ENCODE measurements around the gene EPHA3.

EPHA3 gene

GRCh38 chr3:89266074-89266473 lies 158.7 kb downstream of the EPHA3 start:
- in situ Hi-C loops (cut with MboI; ENCODE audit: low pct_unique_long_range_greater_than_20kb, low sequenced_read_pairs), result no loop called here
- DNase-seq, result no peak

DNA sequence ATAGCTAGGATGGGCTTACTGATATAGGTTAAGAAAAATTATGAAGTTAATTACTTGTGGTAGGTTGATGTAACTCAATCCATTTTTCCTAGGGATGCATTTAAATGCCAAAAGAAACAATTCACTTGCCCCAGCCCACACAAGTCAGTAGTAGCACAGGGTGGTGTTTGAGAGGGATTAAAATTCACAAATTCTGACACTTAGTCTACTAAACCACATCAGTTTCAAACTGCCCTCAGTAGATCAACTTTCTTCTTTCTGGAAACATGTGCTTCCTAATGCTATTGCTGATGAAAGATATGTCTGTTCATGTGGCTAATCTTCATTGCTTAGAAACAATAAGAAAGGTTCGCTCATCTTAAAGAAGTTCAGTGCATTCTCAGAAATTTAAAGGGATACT lies 160.6 kb downstream of the EPHA3 start:
- in situ Hi-C loops (cut with MboI; ENCODE audit: low pct_unique_long_range_greater_than_20kb, low sequenced_read_pairs), result no loop called here
- DNase-seq, result no peak

DNA sequence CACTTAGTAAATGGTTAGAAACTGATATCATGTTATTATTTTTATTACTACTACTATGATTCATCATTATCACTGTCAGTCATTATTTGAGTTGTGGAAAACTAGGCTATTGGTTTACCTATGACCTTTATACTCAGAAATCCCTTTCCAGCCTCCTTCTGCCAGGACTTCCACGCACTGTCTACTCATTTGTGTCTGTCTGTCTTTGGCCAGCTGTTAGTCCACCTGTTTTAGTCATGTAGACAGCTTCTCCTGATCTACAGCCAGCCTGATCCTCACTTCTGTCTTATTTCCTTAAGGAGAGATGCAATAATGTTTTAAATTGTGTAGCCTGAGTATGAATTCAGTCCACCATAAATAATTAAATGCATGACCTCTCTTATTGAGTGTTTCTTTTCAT lies 162.8 kb downstream of the EPHA3 start:
- in situ Hi-C loops (cut with MboI; ENCODE audit: low pct_unique_long_range_greater_than_20kb, low sequenced_read_pairs), result no loop called here
- no peak for DNase-seq

DNA sequence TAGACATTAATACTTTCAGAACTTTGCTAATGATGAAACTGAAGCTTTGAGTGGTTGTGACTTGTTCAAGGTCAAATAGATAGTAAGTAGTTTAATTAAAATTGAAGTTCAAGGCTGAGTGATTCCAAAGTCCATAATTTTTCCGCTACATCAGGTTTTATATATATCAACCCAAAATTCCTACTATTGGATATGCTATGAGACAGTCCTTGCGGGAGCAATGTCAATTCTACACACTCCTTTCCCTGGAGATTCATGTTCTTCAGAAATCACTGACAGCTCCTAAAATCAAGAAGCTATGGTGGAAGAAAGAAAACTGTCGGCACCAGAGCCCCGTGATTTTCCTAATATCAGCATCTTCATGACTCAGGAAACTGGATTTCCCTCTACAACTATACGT lies 167.6 kb downstream of the EPHA3 start:
- in situ Hi-C loops (cut with MboI; ENCODE audit: low pct_unique_long_range_greater_than_20kb, low sequenced_read_pairs), result no loop called here

DNA sequence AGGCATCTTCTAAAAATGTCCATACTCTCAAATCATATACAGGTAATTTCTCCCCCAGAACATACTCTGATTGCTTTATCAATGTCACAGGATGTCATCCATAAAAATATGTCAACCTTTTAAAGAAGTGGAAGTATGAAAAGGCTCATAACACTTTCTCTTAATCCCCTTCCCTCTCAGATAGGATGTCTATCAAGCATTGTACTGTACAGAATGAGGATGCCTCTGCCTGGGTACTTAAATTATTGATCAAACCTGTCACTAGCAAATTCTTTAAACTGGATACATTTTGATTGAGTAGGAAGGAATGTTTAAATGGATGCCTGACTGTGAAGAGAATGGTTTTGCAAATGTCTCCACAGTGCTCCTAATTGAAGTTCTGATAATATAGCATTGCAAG lies 168.7 kb downstream of the EPHA3 start:
- no peak for DNase-seq
- in situ Hi-C loops (cut with MboI; ENCODE audit: low pct_unique_long_range_greater_than_20kb, low sequenced_read_pairs), result no loop called here

More for the DNA sequence above, 167.6 kb downstream of the EPHA3 start:
- DNase-seq, result no peak

DNA sequence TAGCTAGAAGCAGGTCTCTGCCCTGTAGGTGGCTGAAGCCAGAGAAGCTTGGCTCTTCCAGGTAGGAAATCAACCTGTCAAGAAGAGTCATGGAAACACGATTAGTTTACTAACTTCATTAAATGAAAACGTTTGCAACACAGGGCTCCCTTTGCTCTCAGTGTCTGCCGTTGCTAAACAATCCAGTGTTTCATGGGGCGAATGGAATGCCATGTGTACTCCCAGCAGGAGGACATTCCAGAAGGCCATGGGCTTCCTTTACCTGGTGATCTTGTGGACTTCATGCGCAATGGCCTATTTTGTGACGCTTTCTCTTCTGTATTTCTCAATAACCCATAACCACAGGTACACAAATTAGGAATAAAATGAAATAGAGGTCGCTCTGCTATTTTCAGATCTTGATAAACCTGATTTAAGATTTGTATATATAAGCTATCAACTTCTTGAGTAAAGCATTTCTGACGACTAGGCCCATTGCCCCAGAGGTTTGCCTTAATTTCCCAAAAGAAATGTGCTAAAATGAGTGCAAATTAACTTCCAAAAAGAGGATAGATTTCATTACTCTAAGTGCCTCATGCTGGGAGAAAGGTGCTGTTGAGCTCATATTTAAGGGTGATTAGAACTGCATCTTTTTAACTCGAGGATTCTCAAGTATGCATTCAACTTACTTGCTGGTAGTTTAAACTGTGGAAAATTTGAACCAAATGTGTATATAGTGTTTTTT lies 171.0 kb downstream of the EPHA3 start:
- in situ Hi-C loops (cut with MboI; ENCODE audit: low pct_unique_long_range_greater_than_20kb, low sequenced_read_pairs), result no loop called here
- DNase-seq, result no peak

DNA sequence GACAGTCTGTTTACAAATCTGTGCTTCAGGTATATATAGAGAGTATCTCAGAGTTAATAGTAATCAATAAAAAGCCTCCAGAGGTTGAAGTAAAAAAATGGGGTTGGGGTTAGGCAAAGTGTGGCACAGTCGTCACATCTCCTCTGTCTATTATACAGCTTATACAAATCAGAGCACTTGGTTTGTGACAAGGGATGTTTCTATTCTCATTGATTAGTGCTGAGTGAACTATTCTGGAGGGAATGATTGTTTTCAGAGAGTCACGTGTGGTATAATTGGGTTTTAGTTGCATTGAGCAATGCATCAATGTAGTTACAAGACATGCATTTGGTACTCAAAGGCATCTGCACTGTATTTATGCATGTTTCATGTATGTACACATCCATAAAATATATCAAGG lies 172.9 kb downstream of the EPHA3 start:
- in situ Hi-C loops (cut with MboI; ENCODE audit: low pct_unique_long_range_greater_than_20kb, low sequenced_read_pairs), result no loop called here
- no peak for DNase-seq

DNA sequence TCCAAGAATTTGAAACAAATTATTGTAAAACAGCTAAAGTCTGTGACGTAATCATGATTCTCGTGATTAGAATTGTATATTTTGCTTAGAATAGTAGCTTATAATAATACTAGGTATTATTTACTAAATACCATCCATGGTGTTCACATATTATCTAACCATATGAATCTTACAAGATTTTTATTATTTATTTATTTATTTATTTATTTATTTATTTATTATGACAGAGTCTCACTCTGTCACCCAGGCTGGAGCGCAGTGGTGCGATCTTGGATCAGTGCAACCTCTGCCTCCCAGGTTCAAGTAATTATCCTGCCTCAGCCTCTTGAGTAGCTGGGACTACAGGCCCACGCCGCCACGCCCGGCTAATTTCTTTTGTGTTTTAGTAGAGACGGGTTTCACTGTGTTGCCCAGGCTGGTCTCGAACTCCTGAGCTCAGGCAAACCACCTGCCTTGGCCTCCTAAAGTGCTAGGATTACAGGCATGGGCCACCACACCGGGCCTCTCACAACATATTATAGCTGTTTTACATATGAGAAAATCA lies 173.5 kb downstream of the EPHA3 start:
- DNase-seq, result no peak
- in situ Hi-C loops (cut with MboI; ENCODE audit: low pct_unique_long_range_greater_than_20kb, low sequenced_read_pairs), result no loop called here

DNA sequence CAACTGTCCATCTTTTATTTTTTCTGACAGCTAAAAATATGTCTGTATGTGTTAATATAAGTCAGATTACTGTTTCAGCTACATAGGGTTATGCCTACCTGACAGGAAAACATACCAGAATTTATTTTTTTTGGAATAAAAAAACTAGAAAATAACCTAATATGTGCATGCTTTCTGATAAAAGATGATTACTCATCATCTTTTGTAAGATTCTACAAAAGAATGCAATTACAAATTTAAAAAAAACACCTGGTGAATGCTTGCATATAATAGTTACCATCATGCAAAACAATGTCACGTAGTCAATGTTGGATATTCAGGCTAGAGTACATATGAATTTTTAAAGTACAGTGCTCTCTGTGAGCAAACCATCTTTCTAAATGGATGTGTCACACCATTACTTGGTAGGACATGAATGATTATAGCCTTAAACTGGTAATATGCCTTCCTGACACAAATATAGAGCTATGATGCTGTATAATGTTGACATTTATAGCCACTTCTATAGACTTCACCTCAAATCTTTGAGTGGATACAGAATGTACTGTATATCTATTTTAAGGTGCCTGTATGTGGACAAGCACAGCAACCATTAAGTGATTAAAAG lies 180.6 kb downstream of the EPHA3 start:
- in situ Hi-C loops (cut with MboI; ENCODE audit: low pct_unique_long_range_greater_than_20kb, low sequenced_read_pairs), result no loop called here

DNA sequence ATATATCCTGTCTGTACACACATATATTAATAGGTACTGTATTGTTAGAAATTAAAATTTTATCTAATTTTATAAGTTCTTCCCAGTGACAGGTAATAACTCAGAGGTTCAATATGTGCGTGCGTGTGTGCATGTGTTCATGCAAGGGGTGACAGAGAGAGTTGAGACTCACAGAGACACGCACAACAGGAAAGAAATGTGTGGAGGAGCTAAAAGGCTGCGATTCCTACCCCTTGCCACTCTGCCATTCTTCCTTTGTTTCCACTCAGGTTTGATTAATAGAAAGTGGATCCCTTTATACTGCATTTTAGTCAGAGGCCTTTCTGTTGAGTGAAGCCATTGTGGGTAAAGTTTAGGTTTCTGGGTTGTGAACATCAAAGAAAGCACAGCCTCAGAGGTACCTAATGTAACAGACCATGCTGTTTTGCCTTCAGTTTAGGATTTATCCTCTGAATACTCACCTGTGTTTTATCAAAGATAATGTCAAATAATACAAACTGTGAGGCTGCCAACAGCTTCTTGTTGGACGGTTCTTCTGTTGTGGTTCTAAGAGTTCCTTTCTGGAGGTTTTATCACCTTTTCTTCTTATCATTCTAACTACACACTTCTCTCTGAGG lies 182.3 kb downstream of the EPHA3 start:
- in situ Hi-C loops (cut with MboI; ENCODE audit: low pct_unique_long_range_greater_than_20kb, low sequenced_read_pairs), result no loop called here

More for the DNA sequence above, 180.6 kb downstream of the EPHA3 start:
- DNase-seq, result no peak

DNA sequence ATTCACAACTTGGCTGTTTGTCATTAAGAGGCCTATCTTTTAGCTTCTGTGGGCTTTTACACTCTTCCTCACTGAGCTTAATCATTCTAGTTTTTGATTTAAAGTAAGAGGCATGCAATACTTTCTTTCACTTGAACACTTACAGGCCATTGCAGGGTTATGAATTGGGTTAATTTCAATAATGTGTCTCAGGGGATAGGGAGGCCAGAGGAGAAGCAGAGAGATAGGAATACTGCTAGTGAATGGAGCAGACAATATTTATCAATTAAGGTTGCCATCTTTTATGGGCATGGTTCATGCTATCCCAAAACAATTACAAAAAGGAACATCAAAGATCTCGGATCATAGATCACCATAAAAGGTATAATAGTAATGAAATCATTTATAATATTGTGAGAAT lies 189.8 kb downstream of the EPHA3 start:
- DNase-seq, result no peak
- in situ Hi-C loops (cut with MboI; ENCODE audit: low pct_unique_long_range_greater_than_20kb, low sequenced_read_pairs), result no loop called here

More for the DNA sequence above, 182.3 kb downstream of the EPHA3 start:
- no peak for DNase-seq

- in situ Hi-C loops (cut with MboI; ENCODE audit: low pct_unique_long_range_greater_than_20kb, low sequenced_read_pairs), result no loop called here
- DNase-seq, result no peak
Observed at GRCh38 chr3:89300526-89300925, 193.1 kb downstream of the EPHA3 start.

DNA sequence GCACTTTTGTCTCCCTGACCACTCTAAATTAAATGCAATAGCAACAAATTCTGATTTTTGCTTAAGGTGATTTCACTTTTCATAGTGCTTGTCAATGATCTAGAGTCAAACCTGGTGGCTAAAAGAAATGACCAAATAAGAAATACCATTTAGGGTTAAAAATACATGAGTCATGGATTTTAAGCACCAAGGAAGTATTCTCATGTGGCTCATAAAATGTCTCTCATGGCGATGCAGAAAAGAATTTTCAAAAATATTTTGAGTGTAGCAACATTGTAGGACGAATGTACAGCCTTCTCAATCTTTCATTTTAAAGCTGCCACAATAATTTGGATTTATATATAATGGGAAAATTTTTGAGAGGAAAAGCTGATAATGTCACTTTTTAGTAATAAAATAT lies 193.6 kb downstream of the EPHA3 start:
- no peak for DNase-seq
- in situ Hi-C loops (cut with MboI; ENCODE audit: low pct_unique_long_range_greater_than_20kb, low sequenced_read_pairs), result no loop called here

DNA sequence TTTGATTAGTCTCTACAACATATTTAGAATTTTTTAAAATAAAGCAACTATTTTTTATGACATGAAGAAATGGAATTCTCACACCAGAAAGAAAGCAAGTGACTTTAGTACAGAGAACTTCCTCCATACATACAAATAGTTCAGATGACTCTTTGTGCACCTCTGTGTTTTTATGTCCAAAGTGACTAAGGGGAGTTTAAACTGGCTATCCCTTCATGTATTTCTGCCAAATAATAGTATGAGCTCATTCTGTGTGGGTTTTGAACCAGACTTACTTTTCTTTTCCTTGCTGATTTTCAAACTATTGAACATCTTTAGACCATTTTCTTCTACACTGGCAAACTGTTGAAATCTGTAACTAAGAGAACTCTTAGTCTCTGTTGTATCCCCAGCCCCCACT lies 196.3 kb downstream of the EPHA3 start:
- in situ Hi-C loops (cut with MboI; ENCODE audit: low pct_unique_long_range_greater_than_20kb, low sequenced_read_pairs), result no loop called here
- no peak for DNase-seq

DNA sequence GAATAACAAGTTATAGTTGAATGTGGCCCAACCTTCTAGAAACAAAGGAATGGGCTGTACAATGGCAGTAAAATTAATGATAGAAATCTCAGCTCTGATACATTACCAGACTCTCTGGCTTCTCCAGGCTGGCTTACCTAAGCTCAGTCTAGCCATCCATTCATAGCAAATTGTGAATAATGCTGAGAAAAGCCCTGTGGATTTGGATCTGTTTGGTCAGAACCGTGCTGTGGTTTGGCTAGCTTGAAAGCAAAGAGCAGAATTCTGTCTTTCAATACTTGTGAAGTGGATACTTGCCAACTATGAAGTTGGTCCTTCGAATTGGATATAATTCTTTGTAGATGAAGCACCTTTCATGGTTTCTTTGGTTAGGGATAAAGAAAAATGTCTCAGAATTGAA lies 199.1 kb downstream of the EPHA3 start:
- in situ Hi-C loops (cut with MboI; ENCODE audit: low pct_unique_long_range_greater_than_20kb, low sequenced_read_pairs), result no loop called here
- DNase-seq, result no peak

GRCh38 chr3:89311581-89311980 lies 204.2 kb downstream of the EPHA3 start:
- no peak for DNase-seq
- in situ Hi-C loops (cut with MboI; ENCODE audit: low pct_unique_long_range_greater_than_20kb, low sequenced_read_pairs), result no loop called here

DNA sequence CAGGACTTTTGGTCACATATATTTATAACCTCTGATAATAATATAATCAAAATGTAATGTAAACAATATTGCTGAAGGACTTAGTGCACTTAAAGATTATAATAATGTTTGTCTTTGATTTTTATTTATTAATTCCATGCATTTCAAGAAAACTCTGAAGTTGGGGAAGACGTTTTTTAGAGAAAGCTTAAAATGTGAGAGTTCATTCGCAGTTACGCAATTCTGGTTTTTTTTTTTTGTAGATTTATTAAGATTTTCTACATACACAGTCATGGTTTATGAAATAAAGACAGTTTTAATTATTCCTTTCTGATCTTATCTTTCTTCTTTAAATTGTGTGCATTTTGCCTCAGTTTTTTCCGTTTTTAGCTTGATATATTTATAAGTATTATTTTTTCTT lies 204.7 kb downstream of the EPHA3 start:
- in situ Hi-C loops (cut with MboI; ENCODE audit: low pct_unique_long_range_greater_than_20kb, low sequenced_read_pairs), result no loop called here
- DNase-seq, result no peak

DNA sequence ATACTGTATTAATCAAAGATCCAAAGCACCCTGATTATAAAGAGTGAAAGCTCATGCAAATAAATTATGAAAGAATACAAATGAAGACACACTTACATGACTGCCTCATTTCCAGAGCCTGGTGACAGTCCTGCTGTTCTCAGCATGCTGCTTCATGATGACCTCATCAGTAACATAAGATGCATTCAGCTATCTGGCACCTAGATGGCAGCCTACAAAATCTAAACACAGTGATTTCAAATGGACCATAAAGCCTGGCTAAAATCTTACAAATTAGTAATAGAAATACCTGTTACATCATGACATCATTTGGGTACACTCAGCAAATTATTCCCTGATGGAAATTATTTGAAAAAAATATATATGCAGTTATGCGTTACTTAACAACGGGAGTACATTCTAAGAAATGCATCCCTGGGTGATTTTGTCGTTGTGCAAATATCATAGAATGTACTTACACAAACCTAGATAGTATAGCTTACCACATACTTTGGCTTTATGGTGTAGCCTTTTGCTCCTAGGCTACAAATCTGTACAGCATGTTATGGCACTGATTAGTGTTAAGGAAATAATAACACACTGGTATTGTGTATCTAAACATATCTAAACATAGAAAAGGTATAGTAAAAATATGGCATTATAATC lies 207.2 kb downstream of the EPHA3 start:
- DNase-seq, result no peak
- in situ Hi-C loops (cut with MboI; ENCODE audit: low pct_unique_long_range_greater_than_20kb, low sequenced_read_pairs), result no loop called here

- in situ Hi-C loops (cut with MboI; ENCODE audit: low pct_unique_long_range_greater_than_20kb, low sequenced_read_pairs), result no loop called here
- DNase-seq, result no peak
Observed at GRCh38 chr3:89315750-89316470, 208.5 kb downstream of the EPHA3 start.
